Breast epithelium (tissue), 4 donors: ENCODE results near the gene IER5L. TPM values are rescaled to one million over a fixed set of nuclear protein-coding genes. Genes with fewer than 3 reads are reported as not detected.

Experiments
- DNase-seq, 2 donors: peaks; one replicate each; pipeline ENCODE4 v3.0.0-alpha.2; 2019; ENCODE audit warnings: low spot score in 2 of 2
- H3K27ac ChIP-seq, 2 donors: fragments of 200-600 bp; sonication (generic) in 1 of 2; one replicate each; pipeline ENCODE4 v1.5.1; 2016 to 2019; ENCODE audit warnings: mild to moderate bottlenecking in 1 of 2
- H3K27me3 ChIP-seq, 2 donors: fragments of 200-600 bp; sonication (generic) in 1 of 2; one replicate each; pipeline versions ENCODE4 v1.5.1 to v1.6.0; 2017 to 2019; ENCODE audit warnings: control low read depth in 1 of 2, mild to moderate bottlenecking in 1 of 2
- H3K36me3 ChIP-seq: fragments of 200-600 bp; one replicate; pipeline ENCODE4 v1.5.1; 2019
- H3K4me1 ChIP-seq, 2 donors: fragments of 200-600 bp; sonication (generic); one replicate each; pipeline ENCODE4 v1.5.1; 2016 to 2019; ENCODE audit warnings: control low read depth in 1 of 2
- H3K4me3 ChIP-seq, 3 donors: fragments of 200-600 bp; sonication (generic); 1 replicate in 2 of 3; 2 replicates in 1 of 3; pipeline ENCODE4 v1.5.1; 2016 to 2019; ENCODE audit warnings: mild to moderate bottlenecking in 3 of 3, moderate library complexity in 2 of 3
- H3K9me3 ChIP-seq, 2 donors: fragments of 200-600 bp; sonication (generic) in 1 of 2; one replicate each; pipeline ENCODE4 v1.5.1; 2016 to 2019; ENCODE audit warnings: control low read depth in 1 of 2
- POLR2A ChIP-seq: fragments of 450-650 bp; IDR thresholded peaks from one replicate; pipeline ENCODE4 v1.6.1; 2016; ENCODE audit warnings: antibody characterized with exemption, mild to moderate bottlenecking, moderate library complexity
- POLR2AphosphoS5 ChIP-seq, 3 donors: sonication (generic); formaldehyde crosslinking; IDR thresholded peaks; one replicate each; pipeline ENCODE4 v1.6.1; 2017; ENCODE audit warnings: antibody characterized with exemption in 3 of 3
- intact Hi-C: fragments of 100-400 bp; cut with DNase I; formaldehyde crosslinking; loops from one replicate; pipeline ENCODE4 v1.15.1; 2023; ENCODE audit warnings: low total_unique reads
- total RNA-seq, 3 donors: library from RNA; depleted of rRNA; stranded (reverse); fragments of >200 nt; gene quantifications; one replicate each; pipeline ENCODE4 v1.1.0, GENCODE V29; 2016
- TF ChIP-seq, protein P1 (sequence below), 3 donors: fragments of 450-650 bp; IDR thresholded peaks; one replicate each; pipeline ENCODE4 v1.5.1; 2016 to 2017; ENCODE audit warnings: antibody characterized with exemption in 3 of 3, mild to moderate bottlenecking in 3 of 3, moderate library complexity in 3 of 3

Gene IER5L
- total RNA-seq, 3 donors from 2014 or later = 4.3 to 18.4 (median 18.1) TPM

DNA sequence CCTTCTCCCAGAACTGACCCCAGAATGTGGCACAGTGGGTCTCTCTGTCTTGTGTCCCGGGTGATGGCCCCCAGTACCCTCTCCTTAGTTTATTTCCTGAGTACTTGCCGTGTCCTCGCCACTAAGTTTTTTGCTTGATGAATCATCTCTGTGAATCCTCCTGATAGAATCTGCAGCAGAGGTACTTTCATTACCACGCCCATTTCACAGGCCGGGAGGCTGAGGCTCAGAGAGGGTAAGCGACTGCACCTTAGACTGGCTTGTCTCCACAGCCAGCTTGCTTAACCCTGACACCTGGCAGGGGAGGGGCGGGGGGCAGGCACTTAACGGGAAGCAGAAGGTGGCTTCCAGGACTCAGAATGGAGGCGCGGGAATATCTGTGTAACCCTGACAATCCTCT lies 7.9 kb upstream of the IER5L start:
- DNase-seq = no peak
- TF ChIP-seq POLR2A (no peak), POLR2AphosphoS5 (IDR thresholded peaks at IDR 0.05) (no peak)
- TF ChIP-seq, protein P1, sequence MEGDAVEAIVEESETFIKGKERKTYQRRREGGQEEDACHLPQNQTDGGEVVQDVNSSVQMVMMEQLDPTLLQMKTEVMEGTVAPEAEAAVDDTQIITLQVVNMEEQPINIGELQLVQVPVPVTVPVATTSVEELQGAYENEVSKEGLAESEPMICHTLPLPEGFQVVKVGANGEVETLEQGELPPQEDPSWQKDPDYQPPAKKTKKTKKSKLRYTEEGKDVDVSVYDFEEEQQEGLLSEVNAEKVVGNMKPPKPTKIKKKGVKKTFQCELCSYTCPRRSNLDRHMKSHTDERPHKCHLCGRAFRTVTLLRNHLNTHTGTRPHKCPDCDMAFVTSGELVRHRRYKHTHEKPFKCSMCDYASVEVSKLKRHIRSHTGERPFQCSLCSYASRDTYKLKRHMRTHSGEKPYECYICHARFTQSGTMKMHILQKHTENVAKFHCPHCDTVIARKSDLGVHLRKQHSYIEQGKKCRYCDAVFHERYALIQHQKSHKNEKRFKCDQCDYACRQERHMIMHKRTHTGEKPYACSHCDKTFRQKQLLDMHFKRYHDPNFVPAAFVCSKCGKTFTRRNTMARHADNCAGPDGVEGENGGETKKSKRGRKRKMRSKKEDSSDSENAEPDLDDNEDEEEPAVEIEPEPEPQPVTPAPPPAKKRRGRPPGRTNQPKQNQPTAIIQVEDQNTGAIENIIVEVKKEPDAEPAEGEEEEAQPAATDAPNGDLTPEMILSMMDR (IDR thresholded peaks at IDR 0.05) = no peak

DNA sequence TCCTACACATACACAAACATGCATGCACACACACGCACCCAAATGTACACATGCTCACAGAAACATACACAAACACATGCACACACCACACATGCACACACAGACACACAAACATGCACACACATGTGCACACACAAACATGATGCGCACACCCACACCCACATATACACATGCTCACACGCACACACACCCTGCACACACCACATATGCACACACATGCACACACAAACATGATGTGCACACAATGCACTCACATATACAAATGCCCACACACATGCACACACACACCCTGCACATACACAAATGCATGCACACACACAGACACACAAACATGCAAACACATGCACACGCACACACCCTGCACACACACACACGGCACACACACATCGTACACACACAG lies 7.3 kb upstream of the IER5L start:
- Histone ChIP-seq H3K4me3 (no peak overlapping the region), H3K36me3 (no peaks in the 10 kb centered on the region), H3K27ac (no peak overlapping the region), H3K27me3 (no peaks in the 10 kb centered on the region), H3K9me3 (no peaks in the 10 kb centered on the region), H3K4me1 (no peaks in the 10 kb centered on the region)
- intact Hi-C loops = no loop called here
- TF ChIP-seq POLR2AphosphoS5 (IDR thresholded peaks at IDR 0.05) (no peak), POLR2A (no peak)
- TF ChIP-seq, protein P1 (IDR thresholded peaks at IDR 0.05) = no peak
- DNase-seq = no peak

More for the DNA sequence above, 7.9 kb upstream of the IER5L start:
- H3K9me3 ChIP-seq = no peaks in the 10 kb centered on the region
- intact Hi-C loops = no loop called here
- H3K36me3 ChIP-seq = no peaks in the 10 kb centered on the region
- H3K4me3 ChIP-seq = no peak overlapping the region
- no peak overlapping the region for H3K27ac ChIP-seq
- no peaks in the 10 kb centered on the region for H3K4me1 ChIP-seq
- no peaks in the 10 kb centered on the region for H3K27me3 ChIP-seq

DNA sequence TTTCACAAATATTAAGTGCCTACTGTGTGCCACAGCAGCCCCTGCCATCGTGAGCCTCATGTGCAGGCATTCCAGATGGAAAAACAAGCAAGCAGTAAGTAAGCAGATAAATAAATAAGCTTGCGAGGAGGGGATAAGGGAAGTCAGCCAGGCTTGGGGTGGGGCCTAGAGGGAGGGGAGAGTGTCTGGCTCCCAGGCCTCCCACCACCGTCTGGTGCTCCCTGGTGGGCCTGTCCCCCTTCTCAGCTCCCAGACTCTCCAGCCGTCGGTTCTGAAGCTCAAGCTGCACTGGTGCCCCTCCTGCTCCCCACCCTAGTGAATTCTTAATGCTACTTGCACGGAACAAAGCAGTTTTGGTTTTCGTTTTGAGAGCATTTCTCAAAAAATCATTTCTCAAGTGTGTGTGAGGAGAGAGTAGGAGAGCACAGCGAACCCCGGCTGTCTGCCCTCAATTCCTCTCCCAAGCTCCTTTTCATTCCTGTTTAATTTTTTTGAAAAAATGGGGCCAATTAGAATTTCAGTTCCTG lies 6.6 kb upstream of the IER5L start:
- H3K27me3 ChIP-seq = no peaks in the 10 kb centered on the region
- no peaks in the 10 kb centered on the region for H3K9me3 ChIP-seq
- H3K4me3 ChIP-seq = no peak overlapping the region
- H3K4me1 ChIP-seq = no peaks in the 10 kb centered on the region
- no peak for DNase-seq
- H3K27ac ChIP-seq = peak overlapping the region in 1 of 2 donors; percentile 48
- no peaks in the 10 kb centered on the region for H3K36me3 ChIP-seq
- TF ChIP-seq, protein P1 (IDR thresholded peaks at IDR 0.05) = no peak
- no peak for TF ChIP-seq POLR2A
- intact Hi-C loops = no loop called here

DNA sequence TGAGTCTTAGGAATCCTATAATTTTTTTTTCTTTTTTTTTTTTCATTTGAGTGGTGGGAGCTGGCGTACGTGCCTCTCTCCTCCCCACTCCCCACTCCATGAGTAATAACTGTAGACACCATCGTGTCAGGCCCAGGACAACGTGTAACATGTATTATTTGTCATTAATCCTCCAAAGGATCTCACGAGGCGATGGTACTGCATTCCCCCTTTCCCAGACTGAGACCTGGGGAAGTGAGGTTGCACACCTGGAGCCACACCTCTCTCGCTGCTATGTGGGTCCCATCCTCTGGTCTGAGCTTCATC lies 6.1 kb upstream of the IER5L start:
- no peak for TF ChIP-seq POLR2A
- TF ChIP-seq POLR2AphosphoS5 (IDR thresholded peaks at IDR 0.05) = no peak
- TF ChIP-seq, protein P1 (IDR thresholded peaks at IDR 0.05) = no peak
- H3K27me3 ChIP-seq = no peaks in the 10 kb centered on the region
- H3K27ac ChIP-seq = peak overlapping the region in 1 of 2 donors; percentile 48
- no peaks in the 10 kb centered on the region for H3K4me1 ChIP-seq
- intact Hi-C loops = no loop called here
- no peaks in the 10 kb centered on the region for H3K36me3 ChIP-seq
- no peak overlapping the region for H3K4me3 ChIP-seq
- no peaks in the 10 kb centered on the region for H3K9me3 ChIP-seq
- DNase-seq = no peak

DNA sequence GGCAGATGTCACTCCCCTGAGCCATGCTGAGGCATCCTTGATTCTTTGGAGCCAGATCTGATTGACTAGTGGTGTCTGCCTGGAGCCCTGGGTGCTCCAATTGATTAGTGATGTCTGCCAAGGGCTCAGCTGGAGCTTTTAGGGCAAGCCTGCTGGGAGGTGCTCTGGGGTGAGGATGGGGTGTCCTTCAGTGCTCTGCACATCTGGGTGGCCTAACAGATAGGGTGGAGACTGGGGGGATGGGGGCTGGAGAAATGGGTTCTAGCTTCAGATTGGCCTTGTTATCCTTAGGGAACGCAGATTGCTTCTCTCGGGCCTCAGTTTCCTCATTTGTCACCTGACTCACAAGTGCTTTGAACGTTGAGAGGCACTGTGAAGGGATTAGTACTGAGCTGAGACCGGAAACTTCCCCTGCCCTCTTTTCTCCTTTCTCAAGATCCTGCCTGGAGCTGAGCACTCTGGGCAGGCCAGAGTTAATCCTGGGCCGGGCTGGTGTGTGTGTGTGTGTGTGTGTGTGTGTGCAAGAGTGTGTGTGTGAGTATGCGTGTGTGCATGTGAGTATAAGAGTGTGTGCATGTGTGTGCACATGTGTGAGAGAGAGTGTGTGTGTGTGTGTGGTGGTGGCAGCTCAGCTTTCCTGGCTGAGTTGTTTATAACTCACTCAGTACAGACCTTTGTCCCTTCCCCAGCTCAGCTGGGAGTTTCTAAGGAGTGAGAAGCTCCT lies 5.6 kb upstream of the IER5L start:
- intact Hi-C loops = no loop called here
- no peak overlapping the region for H3K4me3 ChIP-seq
- no peak for DNase-seq
- H3K27me3 ChIP-seq = no peaks in the 10 kb centered on the region
- H3K27ac ChIP-seq = no peak overlapping the region
- H3K4me1 ChIP-seq = no peaks in the 10 kb centered on the region
- H3K9me3 ChIP-seq = no peaks in the 10 kb centered on the region
- TF ChIP-seq, protein P1 (IDR thresholded peaks at IDR 0.05) = no peak
- no peak for TF ChIP-seq POLR2A
- no peak for TF ChIP-seq POLR2AphosphoS5 (IDR thresholded peaks at IDR 0.05)
- H3K36me3 ChIP-seq = no peaks in the 10 kb centered on the region
